ENCODE results near the gene B4GALT3.
A peak's percentile ranks its signal among the peaks of the same experiment; 100 is the strongest.

B4GALT3 gene

DNA sequence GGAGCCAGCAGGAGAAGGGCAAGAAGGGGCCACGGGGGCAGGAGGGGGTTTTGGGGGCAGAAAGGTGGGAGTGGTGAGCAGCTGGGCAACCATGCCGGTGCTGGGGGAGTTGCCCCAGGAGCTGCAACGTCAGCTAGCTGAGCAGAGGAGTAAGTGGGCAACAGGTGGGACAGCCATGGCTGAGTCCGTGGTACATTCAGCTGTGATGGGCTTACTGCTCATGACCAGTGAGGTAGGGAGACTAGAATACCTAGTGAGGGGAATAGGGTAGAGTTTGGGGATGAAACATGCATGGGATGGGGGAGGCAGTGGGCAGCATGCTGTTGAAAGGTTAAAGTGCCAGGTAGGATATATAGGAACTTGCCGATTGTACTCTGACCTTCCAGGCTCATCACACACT lies 15.7 kb downstream of the B4GALT3 start:
- no peak for DNase-seq (ENCODE audit: low read depth)

DNA sequence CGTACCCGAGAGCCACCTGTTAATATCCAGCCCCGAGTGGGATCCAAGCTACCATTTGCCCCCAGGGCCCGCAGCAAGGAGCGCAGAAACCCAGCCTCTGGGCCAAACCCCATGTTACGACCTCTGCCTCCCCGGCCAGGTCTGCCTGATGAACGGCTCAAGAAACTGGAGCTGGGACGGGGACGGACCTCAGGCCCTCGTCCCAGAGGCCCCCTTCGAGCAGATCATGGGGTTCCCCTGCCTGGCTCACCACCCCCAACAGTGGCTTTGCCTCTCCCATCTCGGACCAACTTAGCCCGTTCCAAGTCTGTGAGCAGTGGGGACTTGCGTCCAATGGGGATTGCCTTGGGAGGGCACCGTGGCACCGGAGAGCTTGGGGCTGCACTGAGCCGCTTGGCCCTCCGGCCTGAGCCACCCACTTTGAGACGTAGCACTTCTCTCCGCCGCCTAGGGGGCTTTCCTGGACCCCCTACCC lies 16.6 kb downstream of the B4GALT3 start:
- DNase-seq (ENCODE audit: low read depth), result no peak

DNA sequence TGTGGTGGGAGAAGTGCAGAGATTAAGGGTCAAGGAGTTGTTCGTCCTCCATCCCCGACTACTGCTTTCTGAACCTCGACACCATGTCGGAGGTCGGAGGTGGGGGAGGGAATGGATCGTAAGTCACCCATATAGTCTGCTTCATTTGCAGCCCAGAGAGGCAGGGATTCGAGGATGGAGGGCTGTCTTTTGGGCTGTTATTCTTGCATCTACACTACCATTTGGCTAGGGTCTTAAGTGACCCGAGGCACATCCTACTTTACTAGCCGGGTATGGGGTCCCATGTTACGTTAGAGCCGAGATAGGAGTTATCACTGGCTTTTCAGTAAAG lies 17.4 kb downstream of the B4GALT3 start:
- DNase-seq (ENCODE audit: low read depth), result no peak

DNA sequence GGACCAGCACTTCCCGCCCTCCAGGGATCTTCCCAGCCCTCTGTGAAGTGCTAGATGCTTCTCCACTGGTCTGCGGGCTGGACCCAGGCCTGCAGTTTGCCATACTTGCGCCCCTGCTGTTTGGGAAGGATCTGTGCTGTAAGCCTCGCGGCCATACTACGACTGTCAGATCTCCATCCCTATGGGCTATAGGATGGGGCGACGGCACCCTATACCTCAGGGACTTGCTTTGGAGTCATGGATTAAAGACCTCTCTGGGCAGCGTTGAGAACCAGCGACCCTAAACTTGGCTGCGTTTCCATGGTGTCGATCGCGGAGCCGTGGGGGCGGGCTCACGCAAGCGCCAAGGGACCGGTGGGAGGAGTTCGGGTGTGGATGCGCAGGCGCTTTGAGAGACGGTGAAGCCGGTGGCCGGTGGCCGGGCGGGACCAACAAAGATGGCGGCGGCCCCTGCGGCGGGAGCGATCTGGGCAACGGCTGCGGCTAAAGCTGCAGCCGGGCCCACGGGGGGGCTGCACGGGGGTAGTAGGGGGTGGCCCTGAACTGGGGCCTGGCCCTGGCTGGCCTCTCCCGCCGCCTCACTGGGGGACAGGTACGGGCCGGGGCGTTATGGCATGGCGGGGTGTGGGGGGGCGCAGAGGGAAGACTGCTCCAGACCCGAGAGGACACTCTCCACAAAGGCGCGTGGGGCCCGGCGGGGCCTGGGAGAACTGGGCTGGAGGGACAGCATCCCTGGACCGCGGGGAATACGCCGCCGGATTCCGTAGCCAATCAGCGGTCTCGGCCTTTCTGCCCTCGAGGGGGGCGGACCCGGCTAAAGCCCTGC lies 18.0 kb downstream of the B4GALT3 start, which contains the start of gene USP21:
Gene USP21, plus strand, starts transcription at position 414 of the 826 bp plus-strand sequence. CDS start 1,141 bp downstream, outside the sequence.
- peak; percentile 89 for DNase-seq (ENCODE audit: low read depth)

DNA sequence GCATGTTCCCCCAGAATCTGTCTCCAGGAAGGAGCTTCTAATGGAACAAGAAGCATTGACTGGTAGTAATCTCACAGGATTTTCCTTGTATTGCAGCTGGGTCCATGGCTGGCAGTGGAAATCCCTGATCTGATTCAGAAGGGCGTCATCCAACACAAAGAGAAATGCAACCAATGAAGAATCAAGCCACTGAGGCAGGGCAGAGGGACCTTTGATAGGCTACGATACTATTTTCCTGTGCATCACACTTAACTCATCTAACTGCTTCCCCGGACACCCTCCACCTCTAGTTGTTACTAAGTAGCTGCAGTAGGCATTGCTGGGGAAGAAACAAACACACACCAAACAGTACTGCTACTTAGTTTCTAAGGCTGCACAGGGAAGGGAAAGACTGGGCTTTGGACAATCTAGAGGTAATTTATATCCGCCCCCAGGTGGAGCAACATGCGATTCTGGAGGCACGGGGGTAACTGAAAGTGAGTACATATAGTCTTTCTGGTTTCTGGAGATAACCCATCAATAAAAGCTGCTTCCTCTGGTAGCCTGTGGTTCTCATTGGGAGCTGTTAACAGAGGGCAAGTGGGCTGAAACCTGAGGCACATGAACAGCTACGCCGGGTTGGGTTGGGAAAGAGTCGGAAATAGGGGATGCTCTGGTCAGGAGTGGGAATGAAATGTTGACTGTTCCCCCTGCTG lies 18.8 kb downstream of the B4GALT3 start:
- DNase-seq (ENCODE audit: low read depth), result no peak

DNA sequence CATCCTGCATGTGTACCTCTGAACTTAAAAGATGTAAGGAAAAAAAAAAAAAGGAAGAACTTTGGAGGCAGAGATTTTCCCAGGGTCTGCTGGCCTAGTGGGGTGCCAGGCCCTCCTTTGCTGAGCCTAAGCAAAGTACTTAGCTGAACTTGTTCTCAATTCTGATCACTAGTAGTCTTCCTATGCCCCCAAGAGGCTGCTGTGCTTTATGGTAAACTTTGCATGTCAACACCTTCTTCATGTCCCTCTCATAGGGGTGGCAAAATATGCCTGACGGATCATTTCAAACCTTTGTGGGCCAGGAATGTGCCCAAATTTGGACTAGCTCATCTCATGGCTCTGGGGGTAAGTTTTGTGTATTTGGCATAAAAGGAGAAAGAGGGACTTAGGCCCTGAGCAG lies 19.4 kb downstream of the B4GALT3 start:
- no peak for DNase-seq (ENCODE audit: low read depth)

DNA sequence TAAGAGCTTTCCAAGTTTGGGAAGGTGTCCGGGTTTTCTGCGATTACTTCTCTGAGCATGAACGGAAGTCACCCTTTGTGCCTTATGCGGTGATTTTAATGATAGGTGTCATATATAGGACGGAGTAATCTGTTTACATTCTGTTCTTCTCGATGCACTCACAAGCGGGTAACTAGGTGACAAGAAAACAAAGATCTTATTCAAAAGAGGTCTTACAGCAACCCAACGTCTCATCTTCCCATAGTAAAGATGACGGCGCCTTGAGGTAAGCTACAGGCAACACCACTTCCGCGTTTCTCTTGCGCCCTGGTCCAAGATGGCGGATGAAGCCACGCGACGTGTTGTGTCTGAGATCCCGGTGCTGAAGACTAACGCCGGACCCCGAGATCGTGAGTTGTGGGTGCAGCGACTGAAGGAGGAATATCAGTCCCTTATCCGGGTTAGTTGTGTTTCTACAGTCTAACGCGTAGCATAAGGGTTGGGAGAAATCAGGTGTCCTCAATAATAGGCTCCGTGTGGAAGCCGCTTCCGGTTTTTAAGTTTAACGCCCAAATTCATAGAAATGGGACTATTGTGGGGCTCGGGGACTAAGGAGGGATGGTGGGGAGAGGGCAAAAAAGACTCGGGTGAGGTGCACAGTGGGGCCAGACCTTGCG lies 23.5 kb downstream of the B4GALT3 start, which contains the start of gene UFC1:
Gene UFC1, plus strand, starts transcription at position 297 of the 656 bp plus-strand sequence. Its CDS starts 20 bp downstream, at position 317.
- peak; percentile 68 for DNase-seq (ENCODE audit: low read depth)

DNA sequence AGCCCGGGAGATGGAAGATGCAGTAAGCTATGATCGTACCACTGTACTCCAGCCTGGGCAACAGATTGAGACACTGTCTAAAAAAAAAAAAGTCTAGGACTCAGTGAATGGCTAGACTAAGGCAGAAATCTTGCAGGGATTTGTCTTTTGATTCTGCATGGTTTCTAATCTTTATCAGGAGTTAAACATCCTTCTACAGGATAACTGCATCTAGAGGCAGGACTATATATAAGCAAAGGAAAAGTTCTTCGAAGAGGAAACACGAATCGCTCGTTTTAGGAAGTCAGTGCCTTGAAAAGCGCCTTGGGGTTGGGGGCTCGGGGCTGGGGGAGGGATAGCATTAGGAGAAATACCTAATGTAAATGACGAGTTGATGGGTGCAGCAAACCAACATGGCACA lies 24.1 kb downstream of the B4GALT3 start:
- DNase-seq (ENCODE audit: low read depth), result no peak

DNA sequence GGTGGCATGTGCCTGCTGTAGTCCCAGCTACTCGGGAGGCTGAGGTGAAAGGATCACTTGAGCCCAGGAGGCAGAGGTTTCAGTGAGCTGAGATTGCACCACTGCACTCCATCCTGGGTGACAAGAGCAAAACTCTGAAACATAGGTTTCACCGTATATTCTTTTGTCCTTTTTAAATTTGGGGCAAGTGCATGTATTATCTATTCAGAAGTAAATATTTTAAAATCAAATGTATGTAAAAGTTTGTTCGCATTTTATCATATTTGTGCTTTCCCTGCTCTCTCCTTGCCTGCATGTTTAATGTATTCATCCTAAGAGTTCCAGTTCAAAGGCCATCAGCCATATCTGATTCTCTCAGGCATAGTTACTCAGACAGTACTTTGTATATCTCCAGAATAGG lies 31.5 kb downstream of the B4GALT3 start:
- no peak for DNase-seq (ENCODE audit: low read depth)

DNA sequence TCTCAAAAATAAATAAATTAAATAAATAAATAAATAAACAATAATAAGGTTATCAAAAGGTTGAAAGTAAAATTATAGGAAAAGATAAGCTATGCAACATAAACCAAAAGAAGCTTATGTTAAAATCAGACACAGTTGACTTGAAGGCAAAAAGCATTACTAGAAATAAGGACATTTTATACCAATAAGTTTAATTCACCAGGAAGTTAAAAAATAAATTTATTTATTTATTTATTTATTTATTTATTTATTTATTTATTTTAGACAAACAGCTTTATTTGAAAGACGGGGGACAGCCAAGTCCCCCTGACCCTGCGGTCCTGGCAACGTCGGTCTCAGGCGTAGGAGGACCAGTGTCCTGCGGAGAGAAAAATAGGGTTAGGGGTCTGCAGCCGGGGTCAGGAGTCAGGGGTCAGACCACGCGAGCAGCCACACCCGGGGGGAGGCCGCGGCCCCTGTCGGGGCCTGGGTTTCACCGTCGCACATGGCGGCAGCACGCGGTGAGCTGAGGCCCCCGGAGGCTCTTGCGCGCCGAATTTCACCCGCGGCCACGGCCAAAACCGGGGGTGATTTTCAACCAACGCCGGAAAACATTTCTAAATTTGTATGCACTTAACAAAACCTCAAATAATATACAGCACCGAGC lies 36.4 kb downstream of the B4GALT3 start:
- DNase-seq (ENCODE audit: low read depth), result no peak

DNA sequence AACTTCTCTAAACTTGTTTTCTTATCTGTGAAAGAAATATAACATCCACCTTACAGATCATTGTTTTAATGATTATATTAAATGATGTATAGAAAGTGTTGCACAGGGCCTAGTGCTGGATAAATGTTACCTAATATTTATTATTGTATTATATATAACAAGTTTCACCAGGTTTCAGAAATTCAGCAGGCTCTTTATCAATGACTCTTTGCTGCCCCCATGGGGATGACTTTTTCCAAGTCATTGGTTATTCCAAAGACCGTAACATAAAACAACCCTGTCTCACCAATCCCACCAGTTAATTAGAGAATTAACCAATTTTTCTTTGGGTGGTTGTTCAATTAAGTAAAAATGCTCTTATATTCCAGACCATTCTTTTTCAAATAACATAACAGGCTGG lies 37.5 kb downstream of the B4GALT3 start:
- no peak for DNase-seq (ENCODE audit: low read depth)

DNA sequence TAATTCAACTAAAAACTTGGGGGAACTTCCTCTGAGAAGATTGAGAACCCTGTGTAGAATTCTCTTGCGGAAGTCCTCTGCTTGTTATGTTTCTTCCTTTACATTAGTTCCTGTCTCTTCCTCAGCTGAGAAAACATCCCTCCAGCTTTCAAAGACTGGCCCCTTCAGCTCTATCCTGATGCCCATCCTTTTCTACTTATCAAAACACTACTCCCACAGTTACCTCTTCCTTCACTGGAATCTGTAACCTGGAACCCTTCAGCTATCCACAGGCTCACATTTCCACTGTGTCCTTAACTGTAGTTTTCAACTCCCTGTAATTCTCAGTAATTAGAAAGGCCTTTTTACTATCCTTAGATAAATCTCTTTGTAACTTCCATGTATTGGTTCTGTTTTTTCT lies 38.9 kb downstream of the B4GALT3 start:
- DNase-seq (ENCODE audit: low read depth), result no peak

DNA sequence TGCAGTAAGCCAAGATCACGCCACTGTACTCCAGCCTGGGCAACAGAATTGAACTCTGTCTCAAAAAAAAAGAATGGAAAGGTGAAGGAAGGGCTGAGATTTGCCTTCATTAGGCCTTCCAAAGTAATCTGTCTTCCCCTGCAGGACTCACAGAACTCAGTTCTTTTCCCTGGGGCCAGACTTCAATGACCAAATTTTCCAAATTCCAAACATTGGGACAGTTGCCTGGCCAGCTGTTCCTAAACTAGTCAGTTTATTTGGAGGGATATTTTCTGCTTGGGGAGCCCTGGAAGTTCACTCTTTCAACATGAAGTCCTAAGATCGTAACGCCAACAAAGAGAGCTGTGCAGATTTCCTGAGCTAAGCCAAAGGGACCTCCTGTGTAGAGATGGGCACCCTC lies 39.4 kb downstream of the B4GALT3 start:
- no peak for DNase-seq (ENCODE audit: low read depth)

DNA sequence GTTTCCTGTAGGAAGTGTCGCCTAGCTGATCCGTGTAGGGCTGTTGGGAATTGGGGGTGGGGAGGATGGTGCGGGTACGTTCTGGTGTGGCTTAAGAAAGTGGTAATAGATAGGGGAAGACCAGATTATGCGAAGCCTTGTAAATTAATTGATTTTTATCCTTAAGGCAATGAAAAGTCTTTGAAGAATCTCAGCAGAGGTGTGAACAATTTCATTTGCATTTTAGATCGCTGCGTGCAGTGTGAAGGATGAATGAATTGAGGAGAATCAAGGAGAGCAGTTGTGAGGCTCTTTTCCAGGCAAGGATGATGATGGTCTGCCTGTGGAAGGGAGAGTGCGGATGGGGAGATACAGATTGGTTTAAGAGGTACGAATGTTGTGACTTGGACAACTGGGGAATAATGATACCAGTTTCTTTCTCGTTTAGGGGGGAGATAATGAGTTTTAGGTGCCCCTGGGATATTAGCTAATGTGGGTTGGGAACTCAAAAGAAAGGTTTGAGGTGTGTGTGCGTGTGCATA lies 44.0 kb downstream of the B4GALT3 start:
- no peak for DNase-seq (ENCODE audit: low read depth)

DNA sequence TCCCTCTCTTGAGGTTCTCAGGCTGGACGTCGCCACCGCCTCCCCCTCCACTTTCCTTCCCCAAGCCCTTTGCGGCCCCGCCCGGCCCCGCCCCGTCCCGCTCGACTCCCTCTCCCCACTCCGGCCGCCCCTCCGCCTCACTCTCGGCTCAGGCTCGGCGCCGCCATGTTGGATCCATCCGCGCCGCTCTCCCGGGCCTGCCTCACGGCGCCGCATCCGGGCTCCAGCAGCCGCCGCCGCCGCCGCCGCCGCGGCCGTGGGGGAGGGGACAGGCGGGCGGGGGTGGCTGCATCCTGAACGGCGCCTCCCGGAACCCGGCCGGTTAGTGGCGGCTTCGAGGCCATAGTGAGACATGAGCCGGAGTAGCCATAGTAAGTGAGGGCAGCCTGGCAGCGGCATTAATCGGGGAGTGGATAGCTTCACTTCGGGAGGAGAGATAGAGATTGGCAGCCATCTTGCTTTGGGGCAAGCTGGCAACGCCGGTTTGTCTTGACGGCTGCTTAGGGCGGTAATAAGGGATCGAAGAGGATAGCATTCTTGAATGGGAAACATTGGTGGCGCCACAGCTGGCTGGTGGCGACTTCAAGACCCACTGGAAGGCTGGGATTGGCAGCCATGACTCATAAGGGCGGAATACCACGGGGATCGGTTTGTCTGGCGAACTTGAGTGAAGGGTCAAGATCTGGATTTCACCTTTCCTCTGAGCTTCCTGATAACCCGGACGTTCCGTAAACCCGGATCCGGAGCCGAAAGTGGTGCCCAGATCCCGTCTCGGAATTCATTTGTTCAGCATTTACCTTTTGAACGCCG lies 44.7 kb downstream of the B4GALT3 start, which contains the start of gene DEDD:
Gene DEDD, minus strand, starts transcription at position 258 of the 810 bp plus-strand sequence. CDS start 8,205 bp downstream, outside the sequence.
- DNase-seq (ENCODE audit: low read depth), result peak; percentile 86

DNA sequence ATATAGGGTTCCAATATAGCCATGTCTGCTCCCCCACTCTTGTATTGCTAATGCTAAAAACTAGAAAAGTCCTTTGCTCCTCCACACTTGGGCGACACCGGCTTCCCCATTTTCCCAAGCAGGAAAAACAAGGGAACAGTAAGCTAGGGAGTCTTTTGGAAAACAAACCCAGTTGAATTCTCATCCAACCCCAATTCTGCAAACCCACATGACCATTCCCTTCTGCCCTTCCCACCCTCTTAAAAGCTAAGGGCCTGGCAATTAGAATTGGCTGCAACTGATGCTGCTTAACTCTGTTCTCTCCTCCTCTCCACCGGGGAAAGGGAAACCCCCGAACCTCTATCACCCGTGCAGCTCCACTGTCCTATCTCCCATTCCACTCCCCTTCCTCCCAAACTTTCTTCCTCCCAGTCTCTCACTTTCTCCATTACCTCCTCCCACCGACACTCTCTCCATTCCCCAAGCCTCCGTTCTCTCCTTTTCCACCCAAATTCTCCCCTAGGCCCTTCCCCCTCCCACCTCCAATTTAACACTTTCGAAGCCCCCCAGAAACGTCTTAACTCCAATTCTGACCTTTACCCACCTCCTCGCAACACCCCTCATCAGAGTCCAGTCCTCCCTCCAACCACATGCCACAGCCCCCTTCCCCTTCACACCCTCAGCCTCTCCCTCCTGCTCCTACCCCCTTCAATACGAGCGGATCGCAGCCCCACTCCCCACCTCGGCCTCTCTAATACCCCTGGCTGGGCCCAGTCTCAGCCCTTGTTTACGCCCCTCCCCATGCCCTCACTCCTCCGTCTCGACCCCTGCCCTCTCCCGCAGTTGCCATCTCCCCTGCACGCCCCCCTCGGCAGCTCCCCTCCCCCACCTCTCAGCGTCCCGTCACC lies 45.5 kb downstream of the B4GALT3 start:
- DNase-seq (ENCODE audit: low read depth), result no peak

DNA sequence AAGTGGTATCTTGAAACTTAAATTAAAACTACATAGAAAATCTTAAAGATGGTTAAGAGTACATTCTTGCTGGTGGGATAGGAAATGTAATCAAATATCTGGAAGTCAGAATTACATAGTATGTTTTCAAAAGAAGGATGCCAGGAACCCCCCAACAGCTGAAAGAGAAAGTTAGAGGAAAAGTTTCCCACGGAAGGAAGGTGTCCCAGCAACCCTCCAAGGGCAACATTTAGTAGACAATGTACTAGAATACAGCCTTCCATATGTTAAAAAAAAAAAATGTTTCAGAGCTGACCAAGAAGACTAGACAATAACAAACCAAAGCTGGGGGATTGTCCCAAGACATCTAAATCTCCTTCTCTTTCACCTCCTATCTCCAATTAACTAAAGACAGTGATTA lies 47.0 kb downstream of the B4GALT3 start:
- no peak for DNase-seq (ENCODE audit: low read depth)

DNA sequence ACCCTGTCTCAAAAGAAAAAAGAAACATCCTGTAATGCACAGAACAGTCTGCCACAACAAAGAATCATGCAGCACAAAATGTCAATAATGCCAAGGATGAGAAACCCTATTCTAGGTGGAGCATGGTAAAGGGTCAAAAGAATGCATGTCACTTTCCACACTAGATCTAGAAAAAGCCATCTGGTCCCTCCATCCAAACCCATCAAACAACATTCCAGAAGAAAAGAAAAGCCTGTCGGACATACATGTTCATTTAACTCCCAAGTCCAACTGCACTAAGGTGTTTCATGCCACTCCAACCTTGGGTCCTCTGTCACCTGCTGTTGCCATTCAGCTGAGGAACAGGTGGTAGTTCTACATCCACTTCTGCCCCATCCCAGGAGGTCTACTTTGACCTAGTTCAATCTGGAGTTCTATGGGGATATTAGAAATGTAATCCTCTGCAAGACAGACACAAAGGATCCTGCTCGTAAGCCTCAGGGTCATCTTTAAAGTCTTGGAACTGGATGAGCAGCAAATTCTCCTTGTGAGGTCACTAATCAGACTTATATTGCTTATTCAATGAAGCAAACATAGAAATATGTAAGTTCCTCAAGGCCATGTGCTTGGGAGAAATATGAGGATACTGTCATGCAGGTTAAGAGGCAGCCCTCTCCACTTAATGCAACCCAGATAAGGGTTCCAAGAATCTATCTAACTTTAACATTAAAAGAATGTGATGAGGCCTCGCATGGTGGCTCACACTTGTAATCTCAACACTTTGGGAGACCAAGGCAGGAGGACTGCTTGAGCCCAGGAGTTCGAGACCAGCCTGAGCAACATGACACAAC lies 48.5 kb downstream of the B4GALT3 start:
- no peak for DNase-seq (ENCODE audit: low read depth)

DNA sequence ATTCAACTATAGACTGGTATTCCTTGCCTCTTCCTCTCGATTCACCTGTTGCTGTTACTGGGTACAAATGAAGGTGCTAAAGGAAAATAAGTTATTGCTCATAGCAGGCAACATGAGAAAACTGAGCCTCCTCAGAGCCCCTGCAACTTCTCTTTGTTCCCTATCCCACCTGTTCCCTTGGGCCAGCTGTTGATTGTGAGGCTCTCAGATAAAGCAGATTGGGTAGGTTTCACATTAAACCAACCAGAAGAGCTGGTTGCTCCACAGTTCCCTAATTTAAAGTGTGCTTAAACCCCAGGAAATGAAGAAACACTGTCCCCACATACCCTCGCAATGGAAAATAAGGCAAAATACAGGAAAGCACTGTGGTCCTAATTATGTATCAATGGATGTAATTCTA lies 49.7 kb downstream of the B4GALT3 start:
- no peak for DNase-seq (ENCODE audit: low read depth)

Data from activated T-cell treated with anti-CD3 and anti-CD28 coated beads for 48 hours (primary cell).